IgD-negative memory B cell (primary cell): ENCODE data around the gene CPNE4. TPM values are rescaled to one million over a fixed set of nuclear protein-coding genes. Genes with fewer than 3 reads are reported as not detected.
A peak's percentile ranks its signal among the peaks of the same experiment; 100 is the strongest.

Source experiments
- H3K27ac Mint-ChIP-seq, 3 donors: one replicate each; pipeline ENCODE4 v1.8.0; 2020 to 2022; ENCODE audit warnings: mild to moderate bottlenecking in 3 of 3, mixed read lengths in 3 of 3, moderate library complexity in 1 of 3
- H3K27me3 Mint-ChIP-seq: one replicate; pipeline ENCODE4 v1.8.0; 2021; ENCODE audit warnings: mixed read lengths
- H3K36me3 Mint-ChIP-seq: one replicate; pipeline ENCODE4 v1.8.0; 2020; ENCODE audit warnings: mild to moderate bottlenecking, mixed read lengths
- H3K4me1 Mint-ChIP-seq, 3 donors: one replicate each; pipeline ENCODE4 v1.8.0; 2020 to 2022; ENCODE audit warnings: mixed read lengths in 3 of 3, mild to moderate bottlenecking in 1 of 3
- H3K4me3 Mint-ChIP-seq, 4 donors: one replicate each; pipeline ENCODE4 v1.8.0; 2020 to 2022; ENCODE audit warnings: mild to moderate bottlenecking in 4 of 4, mixed read lengths in 4 of 4, moderate library complexity in 3 of 4
- H3K9me3 Mint-ChIP-seq, 3 donors: one replicate each; pipeline ENCODE4 v1.8.0; 2020 to 2021; ENCODE audit warnings: mixed read lengths in 3 of 3, mild to moderate bottlenecking in 1 of 3
- polyA plus RNA-seq: library from polyadenylated mRNA; unstranded; fragments of 300-500 nt; fragmentation: Illumina TruSeq; gene quantifications from one replicate; pipeline ENCODE4 v1.2.3, GENCODE V29; 2021

The CPNE4 gene
- polyA plus RNA-seq, 1 donor from 2014 or later: not detected

GRCh38 chr3:131796111-131796510, 238.7 kb downstream of the CPNE4 start:
- Mint-ChIP-seq H3K4me3 (no peak overlapping the region), H3K4me1 (peaks cover 4 to 20% (median 11%) of the 10 kb centered on the region in 3 donors), H3K9me3 (no peaks in the 10 kb centered on the region), H3K36me3 (no peaks in the 10 kb centered on the region), H3K27me3 (peaks cover 8% of the 10 kb centered on the region), H3K27ac (peak overlapping the region in 1 of 3 donors; percentile 37)

DNA sequence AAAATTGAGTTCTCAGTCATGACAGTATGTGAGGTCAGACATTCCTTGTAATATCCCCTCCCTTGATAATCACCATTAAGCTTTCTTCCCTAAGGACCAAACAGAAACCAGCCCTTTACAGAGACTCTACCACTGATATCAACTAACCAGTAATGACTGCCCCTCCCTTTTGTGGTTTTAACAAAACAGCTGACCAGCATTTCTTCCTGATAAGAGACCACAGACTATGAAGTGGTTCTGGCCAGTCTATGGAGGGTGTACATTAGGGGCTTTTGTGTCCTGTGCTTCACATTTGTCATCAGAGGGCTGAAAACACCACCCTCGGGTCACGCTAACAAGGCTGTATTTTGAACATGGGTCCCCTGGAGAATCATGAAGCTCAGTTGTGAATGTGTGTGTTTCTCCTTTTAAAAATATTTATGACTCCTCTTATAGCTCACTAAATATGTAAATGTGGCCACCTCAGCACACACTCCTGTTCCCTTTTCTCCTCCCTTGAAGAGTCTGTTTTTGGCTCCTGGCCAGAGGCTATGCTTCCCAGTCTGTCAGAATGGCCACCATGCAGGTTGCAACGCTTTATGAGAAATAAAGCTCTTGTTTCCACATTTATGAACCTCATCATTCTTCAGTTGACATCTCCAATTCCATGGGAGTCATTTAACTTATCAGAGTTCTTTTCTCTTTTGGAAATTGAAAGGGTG, 239.3 kb downstream of the CPNE4 start:
- no peak overlapping the region for H3K4me3 Mint-ChIP-seq
- H3K9me3 Mint-ChIP-seq: no peaks in the 10 kb centered on the region
- H3K36me3 Mint-ChIP-seq: no peaks in the 10 kb centered on the region
- H3K27me3 Mint-ChIP-seq: peaks cover 8% of the 10 kb centered on the region
- no peak overlapping the region for H3K27ac Mint-ChIP-seq
- H3K4me1 Mint-ChIP-seq: peaks cover 4 to 20% (median 11%) of the 10 kb centered on the region in 3 donors

DNA sequence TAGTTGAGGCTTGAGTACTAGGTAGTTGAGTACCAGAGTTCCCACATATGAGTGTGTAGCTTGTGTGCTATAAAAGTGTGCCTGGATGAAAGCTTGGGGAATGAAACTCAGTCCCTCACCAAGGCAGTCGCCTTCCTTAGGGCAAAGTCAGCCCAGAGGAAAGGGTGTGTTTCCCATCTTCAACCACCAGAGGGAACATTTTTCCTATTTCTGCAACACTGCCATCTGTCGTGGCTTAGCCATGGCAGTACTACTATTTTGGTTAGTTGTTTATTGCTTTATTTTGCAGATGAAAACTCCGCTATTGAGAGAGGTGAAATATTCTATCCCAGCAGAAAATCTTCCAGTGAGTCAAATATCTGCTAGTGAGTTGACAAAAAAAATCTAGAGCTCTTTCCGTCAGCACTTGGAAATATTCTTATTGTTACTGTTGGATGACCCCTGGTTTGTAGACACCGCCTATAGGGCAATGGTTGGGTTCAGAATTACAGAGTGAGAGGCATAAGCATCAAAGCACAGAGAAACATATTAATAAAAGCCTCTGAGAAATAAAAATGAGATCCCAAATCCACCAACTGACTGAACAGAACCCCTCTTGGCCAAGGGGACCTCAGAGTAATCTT, 239.9 kb downstream of the CPNE4 start:
- Mint-ChIP-seq H3K9me3 (no peaks in the 10 kb centered on the region), H3K27me3 (peaks cover 8% of the 10 kb centered on the region), H3K4me3 (no peak overlapping the region), H3K27ac (no peak overlapping the region), H3K36me3 (no peaks in the 10 kb centered on the region), H3K4me1 (peaks cover 4 to 20% (median 11%) of the 10 kb centered on the region in 3 donors)

- Mint-ChIP-seq H3K36me3 (no peaks in the 10 kb centered on the region), H3K4me1 (peaks cover 4 to 20% (median 11%) of the 10 kb centered on the region in 3 donors), H3K9me3 (no peaks in the 10 kb centered on the region), H3K27ac (no peak overlapping the region), H3K4me3 (no peak overlapping the region), H3K27me3 (peaks cover 8% of the 10 kb centered on the region)
These were observed 240.9 kb downstream of the CPNE4 start for GRCh38 chr3:131793870-131794269.

DNA sequence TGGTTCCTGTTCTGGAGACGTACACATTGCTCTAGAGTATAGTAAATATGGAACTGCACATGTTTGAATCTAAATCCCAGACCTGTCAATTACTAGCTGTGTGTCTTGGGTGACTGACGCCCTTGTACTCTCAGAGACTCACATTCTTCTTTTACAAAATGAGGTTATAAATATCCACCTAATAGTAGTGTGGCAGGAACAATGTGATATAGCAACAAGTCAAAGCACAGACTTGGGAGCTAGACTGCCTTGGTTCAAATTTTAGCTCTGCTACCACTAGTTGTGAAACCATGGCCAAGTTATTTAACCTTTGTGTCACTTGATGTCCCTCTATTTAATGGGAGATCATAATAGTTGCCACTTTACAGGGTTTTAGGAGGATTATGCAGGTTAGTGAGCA, 245.6 kb downstream of the CPNE4 start:
- H3K9me3 Mint-ChIP-seq: peaks cover 0 to 4% (median 3%) of the 10 kb centered on the region in 3 donors
- no peaks in the 10 kb centered on the region for H3K4me1 Mint-ChIP-seq
- H3K4me3 Mint-ChIP-seq: peak overlapping the region in 1 of 4 donors; percentile 9
- H3K27me3 Mint-ChIP-seq: no peaks in the 10 kb centered on the region
- no peak overlapping the region for H3K27ac Mint-ChIP-seq
- no peaks in the 10 kb centered on the region for H3K36me3 Mint-ChIP-seq

DNA sequence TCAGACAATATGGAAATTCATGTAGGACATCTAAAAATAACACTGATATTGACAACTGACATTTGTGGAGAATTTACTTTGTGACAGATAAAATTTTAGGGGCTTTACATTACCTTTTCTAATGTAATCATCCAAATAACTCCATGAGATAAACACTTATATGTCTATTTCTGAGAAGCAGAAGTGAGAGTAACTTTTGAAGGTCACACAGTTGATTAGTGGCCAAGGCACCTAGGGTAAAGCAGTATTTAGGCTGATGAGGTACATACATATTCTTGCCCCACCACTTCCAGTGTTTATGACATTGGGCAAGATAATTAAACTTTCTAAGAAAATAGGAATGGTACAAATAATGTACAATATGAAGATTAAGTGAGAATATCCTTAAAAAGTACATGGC, 248.4 kb downstream of the CPNE4 start:
- Mint-ChIP-seq H3K27me3 (no peaks in the 10 kb centered on the region), H3K27ac (no peak overlapping the region), H3K4me3 (no peak overlapping the region), H3K36me3 (no peaks in the 10 kb centered on the region), H3K4me1 (no peaks in the 10 kb centered on the region), H3K9me3 (peaks cover 0 to 4% (median 3%) of the 10 kb centered on the region in 3 donors)

GRCh38 chr3:131782751-131783150, 252.1 kb downstream of the CPNE4 start:
- H3K4me1 Mint-ChIP-seq: no peaks in the 10 kb centered on the region
- peaks cover 0 to 11% (median 7%) of the 10 kb centered on the region in 3 donors for H3K9me3 Mint-ChIP-seq
- no peaks in the 10 kb centered on the region for H3K27me3 Mint-ChIP-seq
- H3K4me3 Mint-ChIP-seq: no peak overlapping the region
- no peaks in the 10 kb centered on the region for H3K36me3 Mint-ChIP-seq
- H3K27ac Mint-ChIP-seq: no peak overlapping the region

GRCh38 chr3:131778526-131778925, 256.3 kb downstream of the CPNE4 start:
- Mint-ChIP-seq H3K27me3 (no peaks in the 10 kb centered on the region), H3K4me1 (no peaks in the 10 kb centered on the region), H3K9me3 (peaks cover 0 to 8% (median 5%) of the 10 kb centered on the region in 3 donors), H3K36me3 (no peaks in the 10 kb centered on the region), H3K4me3 (no peak overlapping the region), H3K27ac (peak overlapping the region in 1 of 3 donors; percentile 12)

DNA sequence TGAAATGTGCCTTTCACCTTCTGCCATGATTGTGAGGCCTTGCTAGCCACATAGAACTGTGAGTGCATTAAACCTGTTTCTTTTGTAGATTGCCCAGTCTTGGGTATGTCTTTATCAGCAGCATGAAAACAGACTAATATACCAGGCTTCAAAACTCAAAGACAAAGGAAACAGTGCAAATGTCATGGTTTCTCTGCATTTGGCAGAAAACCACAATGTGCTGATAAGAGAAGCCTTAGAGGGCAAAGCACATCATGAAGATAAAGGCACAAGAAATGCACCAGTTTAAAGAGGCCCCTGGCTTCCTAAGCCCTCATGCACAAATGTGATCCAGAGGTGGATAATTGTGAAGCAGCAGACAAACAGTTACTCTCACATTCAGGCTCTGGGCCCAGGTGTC, 259.2 kb downstream of the CPNE4 start:
- Mint-ChIP-seq H3K4me3 (no peak overlapping the region), H3K9me3 (peaks cover 0 to 8% (median 5%) of the 10 kb centered on the region in 3 donors), H3K27me3 (no peaks in the 10 kb centered on the region)

GRCh38 chr3:131772269-131773026, 262.4 kb downstream of the CPNE4 start:
- Mint-ChIP-seq H3K36me3 (no peaks in the 10 kb centered on the region), H3K4me1 (no peaks in the 10 kb centered on the region), H3K4me3 (no peak overlapping the region), H3K9me3 (peaks cover 0 to 3% (median 0%) of the 10 kb centered on the region in 3 donors), H3K27me3 (peaks cover 3% of the 10 kb centered on the region), H3K27ac (peak overlapping the region in 1 of 3 donors; percentile 71)

More for the DNA sequence above, 259.2 kb downstream of the CPNE4 start:
- no peaks in the 10 kb centered on the region for H3K4me1 Mint-ChIP-seq
- H3K36me3 Mint-ChIP-seq: no peaks in the 10 kb centered on the region
- no peak overlapping the region for H3K27ac Mint-ChIP-seq

DNA sequence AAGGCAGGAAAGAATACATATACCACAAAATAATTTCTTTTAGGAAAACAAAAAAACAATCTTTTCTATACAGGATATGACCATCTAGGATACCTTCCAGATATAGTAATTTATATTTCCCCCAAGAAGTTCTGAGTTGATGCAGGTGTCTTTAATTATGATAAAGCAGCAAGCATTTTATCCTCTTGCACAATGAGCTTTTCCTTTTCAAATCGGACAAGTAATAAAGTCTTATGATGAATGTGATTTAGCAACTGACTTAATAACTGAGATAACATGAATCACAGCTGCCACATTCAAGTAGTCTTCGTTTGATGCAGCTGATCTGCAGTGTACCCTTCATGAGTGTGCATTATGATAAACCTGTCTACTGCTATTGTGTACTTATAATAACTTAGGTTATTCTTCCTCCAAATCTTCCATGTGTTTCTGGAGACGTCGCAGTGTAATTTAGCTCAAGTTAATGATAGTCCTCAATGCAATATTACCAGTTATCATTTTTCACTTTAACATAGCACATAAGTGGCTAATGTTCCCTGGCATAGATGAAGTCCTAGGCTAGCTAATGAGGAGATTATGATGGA, 271.7 kb downstream of the CPNE4 start:
- H3K4me3 Mint-ChIP-seq: no peak overlapping the region
- peaks cover 4% of the 10 kb centered on the region for H3K27me3 Mint-ChIP-seq
- H3K4me1 Mint-ChIP-seq: no peaks in the 10 kb centered on the region
- peaks cover 0 to 2% (median 0%) of the 10 kb centered on the region in 3 donors for H3K9me3 Mint-ChIP-seq
- no peak overlapping the region for H3K27ac Mint-ChIP-seq
- no peaks in the 10 kb centered on the region for H3K36me3 Mint-ChIP-seq

DNA sequence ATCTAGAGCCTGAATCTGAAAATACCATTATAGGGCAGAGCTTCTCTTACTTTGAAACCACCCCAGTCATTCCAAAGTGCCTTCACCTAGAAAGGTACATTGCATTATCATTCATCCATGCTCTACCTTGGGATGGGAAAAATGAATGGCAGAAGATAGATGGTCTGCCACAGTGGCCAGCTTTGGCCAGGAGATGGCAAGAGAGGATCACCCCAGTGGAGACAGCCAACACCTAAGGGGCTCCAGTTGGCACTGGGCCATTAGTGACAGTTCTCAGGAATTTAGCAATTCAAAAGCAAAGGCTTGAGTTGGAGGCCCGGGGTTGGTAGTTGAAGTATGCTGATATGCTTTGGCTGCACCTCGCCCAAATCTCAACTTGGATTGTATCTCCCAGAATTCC, 278.4 kb downstream of the CPNE4 start:
- Mint-ChIP-seq H3K27me3 (peaks cover 5% of the 10 kb centered on the region), H3K9me3 (peaks cover 0 to 7% (median 2%) of the 10 kb centered on the region in 3 donors), H3K36me3 (no peaks in the 10 kb centered on the region), H3K4me1 (no peaks in the 10 kb centered on the region), H3K4me3 (no peak overlapping the region), H3K27ac (no peak overlapping the region)

GRCh38 chr3:131755380-131755779, 279.4 kb downstream of the CPNE4 start:
- no peak overlapping the region for H3K4me3 Mint-ChIP-seq
- H3K36me3 Mint-ChIP-seq: no peaks in the 10 kb centered on the region
- H3K27me3 Mint-ChIP-seq: peaks cover 3% of the 10 kb centered on the region
- no peak overlapping the region for H3K27ac Mint-ChIP-seq
- H3K4me1 Mint-ChIP-seq: no peaks in the 10 kb centered on the region
- H3K9me3 Mint-ChIP-seq: peaks cover 0 to 7% (median 2%) of the 10 kb centered on the region in 3 donors

- Mint-ChIP-seq H3K4me3 (no peak overlapping the region), H3K9me3 (peaks cover 0 to 3% (median 0%) of the 10 kb centered on the region in 3 donors), H3K27ac (no peak overlapping the region), H3K4me1 (no peaks in the 10 kb centered on the region), H3K36me3 (no peaks in the 10 kb centered on the region), H3K27me3 (peaks cover 1% of the 10 kb centered on the region)
These were observed 284.6 kb downstream of the CPNE4 start for GRCh38 chr3:131750256-131750655.

GRCh38 chr3:131749826-131750225, 285.0 kb downstream of the CPNE4 start:
- no peaks in the 10 kb centered on the region for H3K36me3 Mint-ChIP-seq
- no peaks in the 10 kb centered on the region for H3K4me1 Mint-ChIP-seq
- H3K27ac Mint-ChIP-seq: no peak overlapping the region
- peaks cover 1% of the 10 kb centered on the region for H3K27me3 Mint-ChIP-seq
- peaks cover 0 to 3% (median 0%) of the 10 kb centered on the region in 3 donors for H3K9me3 Mint-ChIP-seq
- H3K4me3 Mint-ChIP-seq: no peak overlapping the region
